ENCODE data around the gene MRPL41. TPM values are rescaled to one million over a fixed set of nuclear protein-coding genes. Genes with fewer than 3 reads are reported as not detected.

The MRPL41 gene
- total and polyA plus RNA-seq, 2 of the 13 experiments (the other 11 are each of a cell fraction or from before 2014, with no cell fraction given) = 20.9 to 54.0 TPM

- TF ChIP-seq ERF (CRISPR knock-in tag; IDR thresholded peaks at IDR 0.05) = peak; percentile 27; the same call in 1 of the 2 replicates
- peak; percentile 51 for TF ChIP-seq POGZ (CRISPR knock-in tag; IDR thresholded peaks at IDR 0.05)
- TF ChIP-seq FLYWCH1 (CRISPR knock-in tag; IDR thresholded peaks at IDR 0.05) = no peak
- 0 out of 2 replicates have a peak, but pooled peaks have one; percentile 23 for TF ChIP-seq DMAP1 (CRISPR knock-in tag; IDR thresholded peaks at IDR 0.05)
- TF ChIP-seq CEBPG (CRISPR knock-in tag; IDR thresholded peaks at IDR 0.05) = peak; percentile 37; the same call in 1 of the 2 replicates
- TF ChIP-seq REPIN1 (CRISPR knock-in tag; IDR thresholded peaks at IDR 0.05; ENCODE audit: borderline replicate concordance, low read depth) = 0 out of 2 replicates have a peak, but pooled peaks have one; percentile 47
- TF ChIP-seq KLF6 (CRISPR knock-in tag; IDR thresholded peaks at IDR 0.05) = no peak
- no peak for TF ChIP-seq GABPB1 (CRISPR knock-in tag; IDR thresholded peaks at IDR 0.05)
- peak; percentile 53; the same call in 1 of the 2 replicates for TF ChIP-seq TBX2 (CRISPR knock-in tag; IDR thresholded peaks at IDR 0.05; ENCODE audit: borderline replicate concordance)
- TF ChIP-seq SMC3 (IDR thresholded peaks at IDR 0.05; ENCODE audit: low read length) = peak; percentile 26; the same call in 1 of the 2 replicates
- TF ChIP-seq NFE2L2 (IDR thresholded peaks at IDR 0.05; ENCODE audit: low read length) = no peak
- TF ChIP-seq MNT (IDR thresholded peaks at IDR 0.05) = peak; percentile 80
- no peak for TF ChIP-seq SCMH1 (CRISPR knock-in tag; IDR thresholded peaks at IDR 0.05; ENCODE audit: borderline replicate concordance)
- TF ChIP-seq USF2 (IDR thresholded peaks at IDR 0.05; ENCODE audit: low read depth, low read length) = peak; percentile 85
- TF ChIP-seq USF2 (CRISPR knock-in tag; IDR thresholded peaks at IDR 0.05; ENCODE audit: borderline replicate concordance) = peak; percentile 94; the same call in 1 of the 2 replicates
- TF ChIP-seq LCORL (IDR thresholded peaks at IDR 0.05) = no peak
- TF ChIP-seq LCORL (CRISPR knock-in tag; IDR thresholded peaks at IDR 0.05) = peak; percentile 60; the same call in 1 of the 2 replicates
- no peak for TF ChIP-seq IKZF1 (IDR thresholded peaks at IDR 0.05)
- no peak for TF ChIP-seq KLF9 (CRISPR knock-in tag; IDR thresholded peaks at IDR 0.05; ENCODE audit: low read depth)
- TF ChIP-seq XRCC5 (optimal IDR thresholded peaks at IDR 0.05; ENCODE audit: low read length) = peak; percentile 63
- no peak for TF ChIP-seq ZBTB2 (CRISPR knock-in tag; IDR thresholded peaks at IDR 0.05; ENCODE audit: low read depth)
- TF ChIP-seq ZBTB3 (CRISPR knock-in tag; IDR thresholded peaks at IDR 0.05; ENCODE audit: borderline replicate concordance, low read depth) = no peak
- 0 out of 2 replicates have a peak, but pooled peaks have one; percentile 47 for TF ChIP-seq YEATS4 (CRISPR knock-in tag; IDR thresholded peaks at IDR 0.05; ENCODE audit: borderline replicate concordance)
- TF ChIP-seq ZUFSP (CRISPR knock-in tag; IDR thresholded peaks at IDR 0.05; ENCODE audit: borderline replicate concordance) = no peak
- TF ChIP-seq ZNF501 (CRISPR knock-in tag; IDR thresholded peaks at IDR 0.05) = 0 out of 2 replicates have a peak, but pooled peaks have one; percentile 61
These were observed 17.2 kb upstream of the MRPL41 start (continued) for GRCh38 chr9:137534256-137535119.

Measured in HepG2 (cell line).